GM20431 (cell line): Measurements from ENCODE around the gene MRPL50.

ENCODE experiments used
- in situ Hi-C: fragments of 300-500 bp; cut with MseI, MboI; formaldehyde crosslinking; loops from one replicate; pipeline ENCODE4 v1.15.0; 2020; ENCODE audit warnings: low sequenced_read_pairs; ENCODE audit not compliant: unreplicated experiment

Gene MRPL50

DNA sequence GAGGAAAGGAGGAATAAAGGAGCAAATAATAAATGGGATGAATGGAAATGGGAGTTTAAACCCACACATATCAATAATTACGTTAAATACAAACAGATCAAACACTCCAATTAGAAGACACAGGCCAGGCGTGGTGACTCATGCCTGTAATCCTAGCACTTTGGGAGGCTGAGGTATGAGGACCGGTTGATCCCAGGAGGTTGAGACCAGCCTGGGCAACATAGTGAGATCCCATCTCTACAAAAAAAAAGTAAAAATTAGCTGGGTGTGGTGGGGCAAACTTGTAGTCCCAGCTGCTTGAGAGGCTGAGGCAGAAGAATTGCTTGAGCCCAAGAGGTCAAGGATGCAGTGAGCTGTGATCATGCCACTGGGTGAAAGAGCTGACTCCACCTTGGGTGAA lies 17.3 kb downstream of the MRPL50 start:
- in situ Hi-C loops, result no loop called here

DNA sequence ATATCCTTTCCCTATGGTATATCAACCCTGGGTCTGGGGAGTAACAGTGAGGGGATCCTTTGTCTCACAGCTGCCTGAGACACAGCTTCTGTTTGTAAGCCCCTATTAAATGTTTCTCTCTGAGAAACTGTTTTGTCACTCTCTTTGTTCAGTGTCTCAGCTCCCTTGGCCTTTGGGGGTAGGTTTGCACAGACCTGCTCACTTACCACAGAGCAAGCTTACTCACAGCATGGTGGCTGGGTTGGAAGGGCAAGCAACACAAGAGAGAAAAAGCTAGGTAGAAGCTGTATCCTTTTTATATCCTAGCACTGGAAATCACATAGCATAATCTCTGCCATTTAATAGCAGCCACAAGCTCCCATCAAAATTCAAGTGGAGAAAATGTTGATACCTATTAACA lies 18.1 kb downstream of the MRPL50 start:
- in situ Hi-C loops, result no loop called here

DNA sequence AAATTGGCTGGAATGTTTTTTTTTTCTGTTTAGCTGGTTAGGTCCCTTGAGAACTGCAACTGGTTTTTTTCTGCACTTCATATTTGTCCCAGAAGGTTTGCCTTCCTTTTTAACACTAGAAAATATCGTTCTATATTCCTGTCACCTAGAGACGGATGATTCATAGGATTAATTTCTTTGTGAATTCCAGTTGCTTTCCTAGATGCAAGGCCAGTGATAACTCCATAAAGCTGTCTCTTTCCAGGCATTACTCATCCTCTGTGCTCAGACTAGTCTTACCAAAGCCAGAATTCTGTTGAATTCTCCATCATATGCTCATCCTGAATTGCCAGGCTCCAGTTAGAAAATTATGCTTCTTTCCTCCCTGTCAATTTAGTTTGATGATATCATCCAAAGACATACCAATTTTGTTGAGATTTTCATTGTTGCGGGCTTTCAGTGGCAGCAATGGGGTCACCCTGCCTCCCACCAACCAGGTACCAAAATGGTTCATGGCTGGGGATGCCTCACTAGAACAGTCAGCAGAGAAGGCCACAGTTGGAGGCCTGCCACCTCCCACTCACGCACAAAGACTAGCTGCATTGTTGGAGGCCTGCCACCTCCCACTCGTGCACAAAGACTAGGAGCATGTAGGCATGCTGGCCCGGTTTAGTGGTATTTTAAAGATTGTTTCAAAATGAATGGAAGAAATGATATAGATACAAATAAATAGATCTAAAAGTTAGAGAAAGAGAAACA lies 22.1 kb downstream of the MRPL50 start:
- in situ Hi-C loops, result no loop called here

DNA sequence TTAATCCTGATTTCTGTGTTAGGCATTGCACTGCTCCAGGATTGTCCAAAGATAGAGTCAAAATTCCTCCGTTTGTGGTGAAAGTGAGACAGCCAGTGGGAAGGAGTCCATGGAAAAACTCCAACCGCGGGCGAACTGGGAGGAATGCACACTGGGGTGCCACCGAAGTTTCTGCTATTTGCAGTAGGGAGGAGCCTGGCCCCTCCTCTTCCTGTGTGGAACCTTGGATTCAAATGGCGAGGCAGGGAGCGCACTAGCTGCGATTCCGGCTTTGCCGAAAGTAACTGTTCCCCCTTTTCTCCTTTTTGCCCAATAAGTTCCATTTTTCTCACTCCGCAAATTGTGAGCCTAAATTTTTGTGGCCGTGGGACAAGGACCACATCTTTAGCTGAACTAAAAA lies 22.9 kb downstream of the MRPL50 start:
- in situ Hi-C loops, result no loop called here

DNA sequence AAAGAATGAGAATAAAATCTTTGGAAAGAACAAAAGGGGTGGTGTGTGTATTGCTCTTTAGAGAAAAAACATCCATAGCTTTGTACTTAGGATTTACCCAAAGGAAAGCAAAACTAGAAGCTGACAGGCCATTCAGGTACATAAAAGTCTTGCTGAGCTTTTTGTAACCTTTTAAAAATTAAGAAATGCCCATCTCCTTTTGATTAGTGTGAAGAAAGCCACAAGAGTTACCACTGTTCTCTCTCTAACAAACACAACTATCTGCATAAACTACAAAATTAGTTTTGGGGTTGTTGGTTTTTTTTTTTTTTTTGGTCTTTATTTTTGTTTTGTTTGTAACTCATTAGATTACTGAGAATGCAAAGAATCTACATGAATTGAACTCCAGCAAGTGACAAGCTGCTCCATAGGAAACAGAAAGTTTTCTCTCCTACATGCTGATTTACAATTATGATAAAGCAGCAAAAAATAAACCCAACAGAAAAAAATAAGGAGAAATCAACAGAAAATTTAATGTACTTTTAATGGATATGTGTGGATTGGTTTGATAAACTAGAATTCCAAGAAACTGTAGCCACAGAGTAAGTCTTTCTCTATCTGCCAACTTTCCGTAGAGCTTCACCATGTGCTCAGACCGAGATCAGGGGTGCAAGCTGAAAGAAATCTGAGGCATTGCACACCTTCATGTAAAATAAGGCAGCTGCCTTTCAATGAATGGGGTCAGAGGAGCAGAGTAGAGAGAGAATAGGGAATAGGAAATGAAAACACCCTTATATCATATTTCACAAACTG lies 25.9 kb downstream of the MRPL50 start:
- in situ Hi-C loops, result no loop called here

DNA sequence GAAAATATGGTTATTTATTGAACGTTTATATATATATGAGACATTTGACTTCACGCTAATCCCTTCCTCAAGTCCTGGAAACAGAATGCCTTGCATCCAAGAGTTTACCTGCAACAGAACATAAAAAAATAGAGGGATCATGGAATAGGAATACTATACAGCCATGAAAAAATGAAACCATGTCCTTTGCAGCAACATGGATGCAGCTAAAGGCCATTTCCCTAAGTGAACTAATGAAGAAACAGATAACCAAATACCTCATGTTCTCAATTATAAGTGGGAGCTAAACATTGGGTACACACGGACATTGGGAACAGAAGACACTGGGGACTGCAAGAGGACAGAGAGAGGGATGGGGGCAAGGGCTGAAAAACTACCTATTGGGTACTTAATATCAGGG lies 26.6 kb downstream of the MRPL50 start:
- in situ Hi-C loops, result no loop called here

DNA sequence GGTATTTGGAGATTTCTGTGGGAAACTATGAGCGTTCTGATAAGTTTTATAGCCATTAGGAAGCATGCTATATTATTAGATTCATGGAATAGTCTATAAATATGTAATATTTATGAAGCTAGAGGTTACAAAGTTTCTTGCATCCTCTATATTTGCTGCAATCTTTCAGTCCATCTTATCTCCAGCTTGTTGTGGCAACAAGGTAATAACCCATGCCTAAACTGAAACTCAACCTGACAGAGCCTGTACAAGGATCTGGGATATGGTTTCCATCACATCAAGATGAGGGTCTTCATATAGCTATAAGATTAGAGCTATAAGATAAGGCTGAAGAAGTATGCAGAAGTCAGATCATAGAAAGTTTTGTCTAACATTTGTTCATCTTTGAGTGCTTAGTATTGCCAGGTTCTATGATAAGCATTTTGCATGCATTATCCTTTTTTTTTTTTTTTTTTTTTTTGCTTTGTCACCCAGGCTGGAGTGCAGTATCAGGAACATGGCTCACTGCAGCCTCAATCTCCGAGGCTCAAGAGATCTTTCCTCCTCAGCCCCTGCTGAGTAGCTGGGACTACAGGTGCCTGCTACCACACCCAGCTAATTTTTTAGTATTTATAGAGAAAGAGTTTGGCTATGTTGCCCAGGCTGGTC lies 28.4 kb downstream of the MRPL50 start:
- in situ Hi-C loops, result no loop called here

DNA sequence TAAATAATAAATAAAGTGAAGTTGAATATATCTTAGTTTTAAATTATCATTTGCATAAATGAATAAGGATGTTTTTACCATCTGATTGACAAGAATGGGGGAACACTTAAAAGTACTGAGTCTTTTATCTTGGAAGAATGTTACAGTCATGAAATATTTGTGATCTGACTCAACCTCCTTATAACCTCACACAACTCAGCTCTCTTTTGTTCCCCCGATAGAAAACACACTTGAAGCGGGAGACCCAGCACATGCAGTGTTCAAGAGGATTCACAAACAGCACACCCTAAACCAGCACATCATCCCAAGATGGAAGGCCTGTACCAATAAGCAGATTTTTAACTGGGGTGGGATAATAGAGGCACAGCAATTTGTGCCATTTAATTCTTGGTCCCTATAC lies 29.1 kb downstream of the MRPL50 start:
- in situ Hi-C loops, result no loop called here

DNA sequence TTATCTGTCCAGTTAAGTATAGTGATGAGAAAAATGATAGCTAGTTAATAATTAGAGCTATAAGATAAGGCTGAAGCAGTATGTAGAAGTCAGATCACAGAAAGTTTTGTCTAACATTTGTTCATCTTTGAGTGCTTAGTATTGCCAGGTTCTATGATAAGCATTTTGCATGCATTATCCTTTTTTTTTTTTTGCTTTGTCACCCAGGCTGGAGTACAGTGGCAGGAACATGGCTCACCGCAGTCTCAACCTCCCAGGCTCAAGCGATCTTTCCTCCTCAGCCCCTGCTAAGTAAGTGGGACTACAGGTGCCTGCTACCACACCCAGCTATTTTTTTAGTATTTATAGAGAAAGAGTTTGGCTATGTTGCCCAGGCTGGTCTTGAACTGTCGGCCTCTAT lies 31.1 kb downstream of the MRPL50 start:
- in situ Hi-C loops, result no loop called here

DNA sequence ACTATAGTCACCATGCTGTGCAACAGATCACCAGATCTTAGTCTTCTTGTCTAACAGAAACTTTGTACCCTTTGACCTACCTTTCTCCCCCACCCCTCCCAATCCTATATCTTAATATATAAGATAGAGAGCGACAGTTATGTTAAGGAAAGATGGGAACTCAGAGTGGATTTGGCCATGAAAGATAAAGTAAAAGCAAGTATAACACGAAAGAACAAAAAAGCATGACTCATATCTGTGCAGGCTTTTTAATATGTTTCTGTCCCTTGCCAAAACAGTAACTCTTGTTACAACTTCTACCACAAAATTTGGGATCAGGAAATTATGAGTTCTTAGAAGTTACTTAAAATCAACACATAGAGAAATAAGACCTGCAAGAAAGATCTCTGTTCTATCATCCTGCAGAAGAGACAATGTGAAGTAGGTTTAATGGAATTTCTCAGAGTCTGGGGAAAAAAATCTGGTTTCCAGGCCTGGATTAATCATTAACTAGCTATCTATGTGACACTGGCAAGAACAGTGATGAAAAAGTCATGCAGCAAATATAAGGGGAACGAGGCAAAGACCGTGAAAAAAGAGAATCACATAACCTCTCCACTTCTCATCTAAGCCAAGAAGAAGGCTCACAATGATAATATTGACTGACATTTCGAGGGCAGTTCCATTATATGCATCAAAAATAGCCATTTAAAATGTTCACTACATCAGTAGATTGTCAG lies 32.2 kb downstream of the MRPL50 start:
- in situ Hi-C loops, result no loop called here

DNA sequence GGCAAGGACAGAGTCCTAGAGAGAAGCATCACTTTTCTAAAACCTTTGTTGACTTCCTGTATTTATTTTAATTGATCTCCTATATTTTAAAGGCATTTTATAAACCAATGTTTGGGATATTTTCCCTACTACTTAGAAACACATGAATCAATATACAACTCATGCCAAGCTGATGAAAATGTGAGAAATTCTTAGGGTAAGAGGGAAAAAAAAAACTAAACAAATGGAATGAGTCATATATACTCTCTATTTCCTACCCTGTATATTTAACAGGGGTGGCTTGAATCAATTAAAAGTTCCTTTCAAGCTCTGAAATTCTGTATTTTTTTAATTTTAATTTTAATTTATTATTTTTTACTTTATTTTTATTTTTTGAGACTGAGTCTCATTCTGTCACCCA lies 33.2 kb downstream of the MRPL50 start:
- in situ Hi-C loops, result no loop called here

DNA sequence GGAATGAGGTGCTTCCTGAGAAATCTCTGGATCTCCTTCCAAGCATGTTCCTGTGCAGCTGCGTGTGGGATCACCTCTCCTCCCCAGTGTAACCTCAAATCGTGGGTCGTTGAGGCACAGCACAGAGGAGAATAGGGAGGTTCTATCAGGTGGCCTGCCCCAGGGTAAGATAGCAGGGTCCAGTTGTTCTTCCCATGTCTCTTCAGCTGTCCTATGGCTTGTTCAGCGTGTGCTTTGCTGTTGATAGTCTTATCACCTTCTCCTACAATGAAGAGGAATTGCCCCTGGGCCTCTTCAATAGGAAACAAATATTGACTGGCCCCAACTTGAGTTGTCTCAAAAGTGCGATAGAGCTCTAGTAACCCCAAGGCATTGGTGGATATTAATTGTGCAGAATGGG lies 36.0 kb downstream of the MRPL50 start:
- in situ Hi-C loops, result no loop called here

DNA sequence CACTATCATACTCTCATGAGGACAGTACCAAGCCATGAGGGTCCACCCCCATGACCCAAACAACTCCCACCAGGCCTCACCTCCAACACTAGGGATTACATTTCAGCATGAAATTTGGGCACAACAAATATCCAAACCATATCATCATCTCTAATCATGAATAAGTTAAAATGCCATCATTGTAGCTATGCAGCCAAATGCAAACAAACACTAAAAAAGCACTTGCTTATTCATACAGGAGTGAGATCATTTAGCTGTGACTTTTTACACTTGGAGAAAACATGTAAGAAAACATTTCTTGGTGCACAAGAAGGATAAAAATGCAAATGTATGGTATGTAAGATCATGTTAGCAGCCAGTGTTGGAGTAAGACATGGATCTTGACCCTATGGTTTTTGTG lies 37.8 kb downstream of the MRPL50 start:
- in situ Hi-C loops, result no loop called here

DNA sequence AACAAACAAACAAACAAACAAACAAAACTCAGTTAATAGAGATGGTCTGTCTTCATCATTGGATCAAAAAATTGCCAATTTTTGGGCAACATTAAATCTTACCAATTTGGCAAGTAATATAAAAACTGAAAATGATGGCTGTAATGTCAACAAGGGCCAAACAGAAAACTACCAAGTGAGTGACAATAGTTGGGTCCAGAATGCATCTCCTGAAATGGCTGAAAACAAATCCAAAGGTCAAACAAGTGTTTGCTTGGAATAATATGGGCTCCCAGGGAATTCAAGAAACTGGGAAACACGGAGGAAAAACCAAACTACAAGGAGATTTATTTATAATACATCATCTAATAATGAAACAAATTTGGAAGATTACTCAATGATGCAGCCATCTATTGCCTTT lies 38.7 kb downstream of the MRPL50 start:
- in situ Hi-C loops, result no loop called here

DNA sequence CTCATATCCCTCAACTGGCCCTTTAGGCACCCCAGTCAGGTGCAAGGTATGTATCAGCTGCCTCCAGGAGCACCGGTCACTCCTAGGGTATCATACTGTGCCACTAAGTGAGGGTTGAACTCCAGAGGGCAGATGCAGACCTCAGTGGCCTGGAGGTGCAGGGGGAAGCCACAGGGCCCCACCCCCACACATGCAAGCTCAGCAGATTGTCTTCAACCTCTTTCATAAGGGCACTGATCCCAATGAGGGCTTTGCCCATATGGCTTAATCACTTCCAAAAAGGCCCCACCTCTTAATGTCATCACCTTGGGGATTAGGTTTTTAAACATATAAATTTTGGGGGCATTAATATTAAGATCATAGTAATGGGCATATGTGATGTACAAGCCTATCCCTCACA lies 41.8 kb downstream of the MRPL50 start:
- in situ Hi-C loops, result no loop called here

DNA sequence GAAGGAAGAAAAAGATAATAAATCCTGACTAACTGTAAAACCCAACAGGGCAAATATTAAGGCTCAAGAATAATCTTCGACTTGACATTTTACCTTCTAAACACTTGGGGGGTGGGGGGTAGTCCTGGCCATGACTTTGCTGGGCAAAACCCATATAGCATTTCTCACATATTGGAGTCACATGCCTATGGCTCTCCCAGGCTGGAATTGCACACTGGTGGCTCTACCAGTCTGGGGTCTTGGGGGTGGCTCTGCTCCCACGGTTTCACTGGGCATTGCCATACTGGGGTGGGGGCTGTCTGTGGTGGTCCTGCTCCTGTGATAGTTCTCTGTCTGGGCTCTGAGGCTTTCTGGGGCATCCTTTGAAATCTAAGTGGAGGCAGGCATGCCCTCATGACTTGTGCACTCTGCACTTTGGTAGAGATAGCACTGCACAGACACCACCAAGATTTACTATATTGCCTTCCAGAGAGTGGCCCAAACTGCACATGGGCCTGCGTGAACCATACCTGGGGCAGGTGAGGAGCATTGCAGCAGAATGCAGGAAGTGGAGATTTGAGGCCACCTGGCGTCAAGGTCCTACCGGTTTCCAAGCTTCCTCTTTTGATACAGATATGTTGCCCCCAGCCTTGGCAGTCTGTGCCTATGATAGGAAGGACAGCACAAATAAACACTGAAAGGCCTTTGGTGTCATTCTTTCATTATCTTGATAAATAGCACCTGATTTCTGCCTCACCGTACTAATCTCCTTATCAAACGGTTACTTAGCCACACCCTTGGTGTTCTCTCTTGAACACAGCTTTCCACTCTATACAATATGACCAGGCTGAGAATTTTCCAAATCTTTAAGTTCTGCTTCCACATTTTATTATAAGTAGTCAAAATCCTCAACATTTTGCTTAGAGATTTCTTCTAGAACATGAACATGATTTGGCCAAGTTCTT lies 43.4 kb downstream of the MRPL50 start:
- in situ Hi-C loops, result no loop called here

DNA sequence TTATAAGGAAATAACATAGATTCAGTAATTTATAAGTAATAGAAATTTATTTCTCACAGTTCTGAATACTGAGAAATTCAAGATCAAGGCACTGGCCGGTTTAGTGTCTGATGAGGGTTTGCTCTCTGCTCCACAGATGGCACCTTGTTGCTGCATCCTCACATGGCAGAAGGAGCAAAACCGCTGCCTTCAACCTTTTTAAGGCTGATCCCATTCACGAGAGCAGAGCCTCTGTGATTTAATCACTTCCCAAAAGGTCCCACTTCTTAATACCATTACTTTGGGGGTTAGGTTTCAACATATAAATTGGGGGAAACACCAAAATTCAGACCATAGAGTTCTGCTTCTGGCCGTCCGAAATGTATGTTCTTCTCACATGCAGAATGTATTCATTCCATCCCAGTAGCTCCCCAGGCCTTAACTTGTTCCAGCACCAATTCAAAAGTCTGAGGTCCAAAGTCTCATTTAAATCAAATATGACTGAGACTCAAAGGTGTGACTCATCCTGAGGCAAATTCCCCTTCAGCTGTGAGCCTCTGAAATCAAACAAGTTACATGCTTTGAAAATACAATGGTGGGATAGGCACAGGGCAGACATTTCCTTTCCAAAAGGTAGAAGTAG lies 44.2 kb downstream of the MRPL50 start:
- in situ Hi-C loops, result no loop called here

DNA sequence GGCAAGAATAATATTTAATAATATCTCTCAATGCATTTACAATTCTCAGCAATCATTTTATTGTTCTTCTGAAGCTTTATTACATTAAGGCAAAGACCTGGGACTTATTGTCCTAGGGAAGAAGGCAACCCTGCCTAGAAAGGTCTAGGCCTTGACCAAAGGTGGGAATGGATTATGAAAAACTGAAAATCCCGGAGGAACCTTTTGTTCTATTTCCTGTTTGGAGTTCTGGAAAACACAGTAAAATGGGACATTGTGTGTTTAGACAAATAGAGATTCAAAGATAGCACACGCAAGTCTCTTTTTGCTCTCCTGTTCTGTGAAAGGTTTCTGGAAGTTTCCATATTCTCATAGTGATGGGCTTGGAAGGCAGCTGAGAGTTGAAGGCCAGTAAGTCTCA lies 44.7 kb downstream of the MRPL50 start:
- in situ Hi-C loops, result no loop called here

DNA sequence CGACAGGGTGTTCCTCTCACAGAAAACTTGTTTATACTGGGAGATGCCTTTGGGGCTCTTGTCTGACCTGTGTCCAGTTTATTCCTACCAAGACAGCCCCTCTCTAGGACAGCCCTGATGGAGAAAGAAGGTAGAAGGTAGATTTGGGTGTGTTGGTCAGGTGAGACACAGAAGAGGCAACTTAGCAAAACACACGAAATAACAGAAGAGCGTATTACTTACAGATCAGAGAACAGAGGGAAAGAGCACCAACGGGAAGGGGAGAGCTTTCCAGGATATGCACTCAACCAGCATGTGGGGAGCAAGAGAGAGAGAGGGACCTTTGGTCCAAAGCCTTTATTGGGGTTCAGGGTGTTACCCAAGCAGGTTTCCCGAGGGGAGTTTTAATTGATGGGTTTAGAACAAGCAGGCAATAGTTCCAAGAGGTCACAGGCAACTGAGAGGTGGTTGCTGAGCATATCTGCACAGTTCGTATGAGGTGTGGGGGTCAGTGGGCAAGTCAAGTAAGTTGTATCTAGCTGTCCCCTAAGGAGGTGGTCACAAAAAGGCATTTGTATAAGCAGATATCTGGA lies 45.4 kb downstream of the MRPL50 start:
- in situ Hi-C loops, result no loop called here
